Dedifferentiated amniotic fluid mesenchymal stem cell (primary cell): ENCODE measurements around the gene FSIP1.

Experiments used
- DNase-seq: peaks from one replicate; pipeline ENCODE4 v3.0.0-alpha.2; 2016; ENCODE audit errors: extremely low spot score

Gene FSIP1

GRCh38 chr15:39720081-39720480, 62.6 kb downstream of the FSIP1 start:
- no peak for DNase-seq

DNA sequence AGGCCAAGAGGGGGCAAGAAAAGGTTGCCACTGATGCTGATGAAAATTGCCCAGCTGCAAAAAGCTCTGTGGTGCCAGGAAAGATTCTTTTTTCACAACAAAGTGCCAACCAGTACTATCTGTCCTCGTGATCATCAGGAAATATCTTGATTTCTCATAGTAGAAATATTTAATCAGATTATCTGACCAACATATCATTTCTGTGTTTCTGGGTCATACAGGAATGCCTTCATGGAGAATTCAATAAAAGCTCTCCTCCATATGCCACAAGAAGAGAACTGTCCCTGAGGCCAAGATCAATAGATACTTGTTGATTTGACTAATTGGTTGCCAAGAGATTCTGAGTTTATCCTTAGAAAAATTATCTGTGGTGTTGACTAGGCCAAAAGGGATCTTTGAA, 63.5 kb downstream of the FSIP1 start:
- no peak for DNase-seq

- DNase-seq: no peak
Measured at GRCh38 chr15:39717134-39717533, 65.5 kb downstream of the FSIP1 start.

DNA sequence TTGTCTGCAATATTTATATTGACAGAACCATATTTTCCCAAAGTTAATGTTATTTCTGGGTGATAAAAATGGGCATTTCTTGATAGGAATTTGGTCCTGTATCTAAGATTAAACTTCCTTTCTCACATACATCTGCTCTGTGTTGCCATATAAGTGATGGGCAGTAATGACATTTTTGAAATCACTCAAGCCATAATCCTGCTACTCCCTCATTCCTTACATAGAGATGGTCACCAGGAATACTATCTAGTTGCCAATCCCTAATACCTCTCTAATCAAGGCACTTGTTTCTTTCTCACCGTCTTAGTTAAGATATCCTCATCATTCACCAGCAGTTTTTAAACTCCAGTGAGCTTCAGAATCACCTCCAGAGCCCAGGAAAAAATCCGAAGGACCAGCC, 68.4 kb downstream of the FSIP1 start:
- no peak for DNase-seq

- no peak for DNase-seq
Measured at GRCh38 chr15:39713846-39714245, 68.8 kb downstream of the FSIP1 start.

GRCh38 chr15:39710681-39711080, 72.0 kb downstream of the FSIP1 start:
- DNase-seq: no peak

- DNase-seq: no peak
Measured at GRCh38 chr15:39709941-39710340, 72.7 kb downstream of the FSIP1 start.

DNA sequence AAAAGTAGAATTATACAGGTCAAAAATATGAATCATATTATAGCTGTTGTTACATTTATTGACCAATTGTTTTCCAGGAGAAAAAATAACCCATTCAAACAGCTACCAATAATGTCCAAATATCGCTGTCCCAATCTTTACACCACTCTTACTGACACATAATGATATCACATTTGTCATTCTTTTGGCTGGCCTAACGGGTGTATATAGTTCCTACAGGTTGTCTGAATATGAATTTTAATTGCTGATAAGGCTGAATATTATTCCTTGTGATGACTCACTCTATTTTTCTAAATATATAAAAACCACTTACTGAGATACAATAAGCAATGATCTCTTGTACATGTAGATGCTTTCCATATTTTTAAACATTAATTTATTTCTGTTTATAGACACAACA, 76.4 kb downstream of the FSIP1 start:
- no peak for DNase-seq

DNA sequence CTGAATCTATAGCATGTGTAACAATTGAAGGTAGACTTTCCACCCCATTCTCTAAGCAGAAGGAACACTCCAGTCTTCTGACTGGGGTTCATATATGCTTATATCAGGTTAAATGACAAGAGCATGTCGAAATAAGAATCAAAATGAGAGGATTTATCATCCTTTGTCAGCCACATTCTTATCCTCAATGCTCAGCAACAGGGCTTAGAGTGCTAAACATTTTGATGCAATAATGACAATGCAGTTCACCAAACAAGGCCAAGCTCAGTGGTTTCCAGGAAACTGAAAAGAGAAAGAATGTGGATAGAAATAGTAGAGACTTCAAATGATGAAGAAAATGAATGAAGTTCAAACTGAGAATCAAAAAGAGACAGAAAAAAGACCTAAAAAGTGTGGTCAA, 78.0 kb downstream of the FSIP1 start:
- DNase-seq: peak; percentile 90

- DNase-seq: no peak
Measured at GRCh38 chr15:39704235-39704634, 78.4 kb downstream of the FSIP1 start.

- DNase-seq: no peak
Measured at GRCh38 chr15:39701988-39702387, 80.7 kb downstream of the FSIP1 start.

DNA sequence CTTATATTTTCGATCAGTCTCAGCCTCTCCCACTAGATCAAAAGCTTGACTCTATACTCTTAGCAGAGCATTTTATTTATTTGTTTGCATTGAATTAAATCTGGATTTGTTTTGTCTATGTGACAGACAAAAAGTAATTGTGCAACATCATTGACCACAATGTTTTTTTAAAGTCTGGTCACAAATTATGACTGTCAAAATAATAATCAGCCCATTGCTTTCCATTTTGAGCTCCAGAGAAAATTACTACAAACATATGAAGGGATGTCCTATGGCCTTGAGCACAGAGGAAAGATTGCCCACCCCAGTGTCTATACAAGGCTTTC, 82.3 kb downstream of the FSIP1 start:
- DNase-seq: no peak

- no peak for DNase-seq
Measured at GRCh38 chr15:39699516-39700374, 82.9 kb downstream of the FSIP1 start.

GRCh38 chr15:39698444-39699390, 83.9 kb downstream of the FSIP1 start:
- no peak for DNase-seq

DNA sequence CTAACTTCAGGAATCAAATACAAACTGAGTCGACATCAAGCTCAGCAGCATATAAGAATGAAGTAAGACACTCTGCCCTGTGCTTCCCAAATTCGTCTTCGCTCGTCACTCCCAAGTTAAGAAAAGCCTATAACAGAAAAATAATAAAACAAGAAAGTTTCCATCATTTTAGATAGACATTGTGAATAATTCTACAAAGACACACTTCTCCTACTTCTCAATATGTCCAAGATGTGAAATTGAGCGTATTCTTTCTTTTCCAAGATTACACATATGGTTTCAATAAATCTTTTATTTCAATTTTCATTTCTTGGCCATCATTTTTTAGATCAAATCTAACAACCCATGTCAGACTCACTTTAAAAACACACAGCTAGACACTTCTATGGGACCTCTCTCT, 85.1 kb downstream of the FSIP1 start:
- DNase-seq: no peak

DNA sequence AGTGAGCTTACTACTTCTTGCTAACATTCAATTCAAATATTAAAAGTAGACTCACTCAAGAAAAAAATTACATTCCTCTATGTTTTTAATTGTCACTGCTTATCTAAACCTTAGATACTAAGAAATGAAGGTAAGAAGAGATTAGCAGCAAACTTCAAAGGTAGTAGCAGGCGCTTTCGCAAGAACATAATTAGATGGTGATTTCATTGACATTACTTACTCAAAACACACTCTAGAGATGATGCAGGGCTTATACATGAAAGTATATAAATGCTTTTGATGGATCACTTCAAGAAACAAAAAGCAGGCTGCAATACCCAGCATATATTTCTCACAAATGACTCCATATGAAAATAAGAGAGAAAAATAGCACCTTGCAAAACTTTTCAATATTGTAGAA, 86.8 kb downstream of the FSIP1 start:
- DNase-seq: no peak

DNA sequence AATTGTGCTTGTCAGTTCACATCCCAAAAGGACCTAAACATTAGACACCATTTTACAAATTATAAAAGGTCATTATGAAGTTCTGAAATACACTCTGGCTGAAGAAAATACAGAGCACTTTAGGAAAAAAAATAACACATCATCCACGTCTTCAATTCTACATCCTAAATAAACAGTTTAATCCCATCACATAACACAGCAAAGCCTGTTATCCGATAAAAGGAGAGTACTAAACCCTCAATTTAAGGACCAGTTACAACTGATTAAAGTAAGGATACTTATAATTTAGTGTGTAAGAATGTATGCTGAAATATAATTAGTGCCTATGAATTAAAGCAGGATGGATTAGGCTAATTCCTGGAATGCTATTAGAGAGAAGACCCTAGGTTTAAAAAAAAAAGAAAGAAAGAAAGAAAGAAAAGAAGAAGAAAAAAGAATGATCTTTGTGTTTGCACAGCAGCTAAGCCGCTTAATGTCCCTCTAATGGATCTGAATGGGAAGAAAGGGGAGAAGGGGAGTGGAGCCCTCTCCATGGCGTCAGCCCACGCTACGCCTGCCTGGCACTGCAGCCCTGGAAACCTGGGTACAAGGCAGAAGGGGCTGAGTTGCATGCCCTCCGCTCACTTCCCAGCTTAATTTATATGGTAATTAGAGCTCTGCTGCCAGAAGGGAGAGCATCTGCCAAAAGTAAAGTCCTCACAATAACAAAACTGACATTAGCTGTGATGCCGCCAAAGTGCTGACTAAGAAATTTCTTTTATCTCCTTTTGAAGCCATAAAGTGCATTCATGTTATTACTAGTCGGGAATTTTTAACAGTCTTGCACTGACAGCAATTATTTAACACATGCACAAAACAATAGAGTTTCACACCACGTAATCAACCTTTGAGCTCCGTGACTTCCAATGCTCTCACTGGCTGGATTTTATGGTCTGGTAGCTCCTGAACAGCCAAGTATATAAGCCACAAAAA, 90.0 kb downstream of the FSIP1 start:
- DNase-seq: no peak

GRCh38 chr15:39690881-39691634, 91.6 kb downstream of the FSIP1 start:
- DNase-seq: no peak

GRCh38 chr15:39687965-39688364, 94.7 kb downstream of the FSIP1 start:
- no peak for DNase-seq

GRCh38 chr15:39685999-39686613, 96.5 kb downstream of the FSIP1 start:
- peak; percentile 66 for DNase-seq

- DNase-seq: no peak
Measured at GRCh38 chr15:39685367-39685766, 97.3 kb downstream of the FSIP1 start.
